Right lobe of liver (tissue), 6 donors: ENCODE data around the gene ZNF581. TPM values are rescaled to one million over a fixed set of nuclear protein-coding genes. Genes with fewer than 3 reads are reported as not detected.

Experiments
- ATAC-seq, 4 donors: fragments of 200-7000 bp; cut with Tn5 transposase; one replicate each; pipeline ENCODE4 v1.9.1; 2020; ENCODE audit warnings: mild to moderate bottlenecking in 4 of 4, moderate library complexity in 4 of 4
- DNase-seq, 3 donors: peaks; one replicate each; pipeline ENCODE4 v3.0.0-alpha.2; 2020
- H3K27ac ChIP-seq, 3 donors: fragments of 200-600 bp; one replicate each; pipeline ENCODE4 v1.8.0; 2022
- H3K27me3 ChIP-seq, 2 donors: fragments of 200-600 bp; one replicate each; pipeline ENCODE4 v1.8.0; 2022
- H3K36me3 ChIP-seq, 4 donors: fragments of 200-600 bp; sonication (generic) in 1 of 4; one replicate each; pipeline versions ENCODE4 v1.5.1 to v1.8.0; 2017 to 2022; ENCODE audit warnings: control low read depth in 1 of 4
- H3K4me1 ChIP-seq, 4 donors: fragments of 200-600 bp; sonication (generic) in 1 of 4; one replicate each; pipeline versions ENCODE4 v1.5.1 to v1.8.0; 2017 to 2022; ENCODE audit warnings: control low read depth in 1 of 4
- H3K4me3 ChIP-seq, 3 donors: fragments of 200-600 bp; one replicate each; pipeline ENCODE4 v1.8.0; 2022
- H3K9me3 ChIP-seq, 4 donors: fragments of 200-600 bp; sonication (generic) in 1 of 4; one replicate each; pipeline versions ENCODE4 v1.5.1 to v1.8.0; 2017 to 2022; ENCODE audit warnings: control low read depth in 1 of 4
- CTCF ChIP-seq, 4 donors: fragments of 200-600 bp in 3 of 4; fragments of 450-650 bp in 1 of 4; IDR thresholded peaks; one replicate each; pipeline versions ENCODE4 v1.5.1 to v1.8.0; 2016 to 2022; ENCODE audit warnings: antibody characterized with exemption in 4 of 4, mild to moderate bottlenecking in 2 of 4
- POLR2A ChIP-seq: fragments of 450-650 bp; IDR thresholded peaks from one replicate; pipeline ENCODE4 v1.6.1; 2017; ENCODE audit warnings: antibody characterized with exemption, mild to moderate bottlenecking
- WGBS: methylation state at CpG from one replicate; pipeline ENCODE4 v1.1.6; 2018; ENCODE audit warnings: low coverage, low lambda C conversion rate; ENCODE audit not compliant: insufficient coverage; ENCODE audit errors: missing lambda C conversion rate; 5-methylcytosine and 5-hydroxymethylcytosine counted together
- intact Hi-C, 2 donors: fragments of 100-400 bp; cut with DNase I; formaldehyde crosslinking; loops; one replicate each; pipeline versions ENCODE4 v1.11.2 to v1.14.1; 2022
- total RNA-seq, 6 experiments: library from RNA; depleted of rRNA in 2 of 6; stranded (reverse); fragments of >200 nt in 2 of 6; fragmentation: NEBNext Ultra II Directional in 3 of 6; extraction: Animal tissue kit (Norgen Biotek cat#: 25700) in 3 of 6; gene quantifications; one replicate each; pipeline versions ENCODE4 v1.1.0 to v1.2.4, GENCODE V29; 2016 to 2023
- donor health status: DM: no; HTN: yes; CAD: no.
- donor health status: DM: no; HTN: no; CAD: no.
- donor health status: DM: no; HTN: no; CAD: no.
- donor health status: DM: no; HTN: yes; CAD: no.
- donor health status: DM: no; HTN: yes; CAD: no.

Gene ZNF581
- total RNA-seq, 6 experiments from 2014 or later: 2.7 to 7.3 (median 5.1) TPM

GRCh38 chr19:55616395-55616875, 27.0 kb upstream of the ZNF581 start:
- ATAC-seq (no peak), DNase-seq (no peak)
- Histone ChIP-seq H3K36me3 (peaks cover 0 to 14% (median 0%) of the 10 kb centered on the region in 4 donors), H3K4me1 (no peaks in the 10 kb centered on the region), H3K4me3 (no peak overlapping the region), H3K9me3 (no peaks in the 10 kb centered on the region), H3K27me3 (no peaks in the 10 kb centered on the region), H3K27ac (no peak overlapping the region)
- no CpG with 5 or more reads among the region's 38 CpGs for WGBS
- TF ChIP-seq CTCF (IDR thresholded peaks at IDR 0.05): no peak
- no peak for TF ChIP-seq POLR2A
- intact Hi-C loops: no loop called here

- H3K27ac ChIP-seq: no peak overlapping the region
- no peaks in the 10 kb centered on the region for H3K9me3 ChIP-seq
- WGBS: 90% methylated on average over 4 of the region's 8 CpGs
- H3K4me1 ChIP-seq: no peaks in the 10 kb centered on the region
- no peaks in the 10 kb centered on the region for H3K27me3 ChIP-seq
- DNase-seq: no peak
- ATAC-seq: no peak
- no peak overlapping the region for H3K4me3 ChIP-seq
- no peak for TF ChIP-seq POLR2A
- TF ChIP-seq CTCF (IDR thresholded peaks at IDR 0.05): no peak
- intact Hi-C loops: no loop called here
- peaks cover 0 to 14% (median 0%) of the 10 kb centered on the region in 4 donors for H3K36me3 ChIP-seq
Measured at GRCh38 chr19:55617426-55617825, 26.0 kb upstream of the ZNF581 start.

GRCh38 chr19:55618426-55618825, 25.0 kb upstream of the ZNF581 start:
- no peak for TF ChIP-seq CTCF (IDR thresholded peaks at IDR 0.05)
- WGBS: 64% methylated on average over 5 of the region's 7 CpGs
- DNase-seq (no peak), ATAC-seq (no peak)
- no peak overlapping the region for H3K4me3 ChIP-seq
- H3K9me3 ChIP-seq: no peaks in the 10 kb centered on the region
- no peak overlapping the region for H3K27ac ChIP-seq
- H3K27me3 ChIP-seq: no peaks in the 10 kb centered on the region
- H3K4me1 ChIP-seq: no peaks in the 10 kb centered on the region
- intact Hi-C loops: no loop called here
- H3K36me3 ChIP-seq: peaks cover 0 to 14% (median 0%) of the 10 kb centered on the region in 4 donors

DNA sequence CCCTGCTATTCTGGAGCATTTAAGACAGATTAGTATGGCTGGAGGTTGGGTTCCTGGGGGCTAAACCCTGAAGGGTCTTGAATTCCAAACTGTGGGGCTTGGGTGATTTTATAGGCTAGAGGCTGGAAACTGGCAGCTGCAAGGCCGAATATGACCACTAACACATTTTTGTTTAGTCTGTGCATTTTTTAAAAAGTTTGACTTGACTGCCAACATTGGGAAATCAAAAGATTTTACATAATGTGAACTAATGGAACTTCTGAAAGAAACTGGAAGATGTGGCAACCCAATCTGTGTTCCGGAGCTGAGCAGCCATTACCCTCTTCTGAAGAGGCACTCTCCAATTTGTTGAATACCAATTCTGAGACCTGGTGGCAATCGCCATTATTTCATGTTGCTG, 24.2 kb upstream of the ZNF581 start:
- TF ChIP-seq CTCF (IDR thresholded peaks at IDR 0.05): no peak
- TF ChIP-seq POLR2A: no peak
- Histone ChIP-seq H3K9me3 (no peaks in the 10 kb centered on the region), H3K4me1 (peaks cover 0 to 6% (median 0%) of the 10 kb centered on the region in 4 donors), H3K36me3 (peaks cover 0 to 14% (median 0%) of the 10 kb centered on the region in 4 donors), H3K27me3 (no peaks in the 10 kb centered on the region), H3K27ac (no peak overlapping the region), H3K4me3 (no peak overlapping the region)
- ATAC-seq (no peak), DNase-seq (no peak)
- intact Hi-C loops: no loop called here
- WGBS: 56% methylated on average over 3 of the region's 3 CpGs
